CD8-positive, alpha-beta memory T cell (primary cell): ENCODE results near the gene EPHA4. TPM values are rescaled to one million over a fixed set of nuclear protein-coding genes. Genes with fewer than 3 reads are reported as not detected.

ENCODE experiments used
- CTCF ChIA-PET: fragments of 350-600 bp; sonication (Branson Sonifier 250); formaldehyde crosslinking; loops from one replicate; lab custom pipeline; 2021; ENCODE audit warnings: antibody characterized with exemption; lab: Charles Lee
- POLR2A ChIA-PET: fragments of 350-600 bp; sonication (Branson Sonifier 250); formaldehyde crosslinking; loops from one replicate; lab custom pipeline; 2021; ENCODE audit warnings: antibody characterized with exemption; lab: Charles Lee
- DNase-seq, 5 donors: peaks; one replicate each; pipeline versions ENCODE4 v3.0.0 to v3.0.0-alpha.2; 2020 to 2022; ENCODE audit warnings: mixed read lengths in 1 of 5
- H3K27ac ChIP-seq: one replicate; pipeline ENCODE4 v1.7.0; 2013; ENCODE audit warnings: low read depth, mild to moderate bottlenecking, low read length, moderate library complexity
- H3K27me3 ChIP-seq: 2 replicates; pipeline ENCODE4 v1.7.0; 2013; ENCODE audit warnings: low read length, mild to moderate bottlenecking; ENCODE audit not compliant: insufficient read depth, poor library complexity, severe bottlenecking
- H3K36me3 ChIP-seq: 2 replicates; pipeline ENCODE4 v1.7.0; 2013; ENCODE audit warnings: mild to moderate bottlenecking, low read length, moderate library complexity; ENCODE audit not compliant: insufficient read depth
- H3K4me1 ChIP-seq: 2 replicates; pipeline ENCODE4 v1.7.0; 2013; ENCODE audit warnings: mild to moderate bottlenecking, low read length, moderate library complexity; ENCODE audit not compliant: insufficient read depth
- H3K4me3 ChIP-seq: 2 replicates; pipeline ENCODE4 v1.7.0; 2013; ENCODE audit warnings: mild to moderate bottlenecking, low read length
- H3K9me3 ChIP-seq: 2 replicates; pipeline ENCODE4 v1.7.0; 2013; ENCODE audit warnings: mild to moderate bottlenecking, low read length
- H3K27ac Mint-ChIP-seq, 8 donors: one replicate each; pipeline ENCODE4 v1.8.0; 2020 to 2021; ENCODE audit warnings: mixed read lengths in 8 of 8, mild to moderate bottlenecking in 6 of 8, inconsistent platforms in 3 of 8, moderate library complexity in 3 of 8
- H3K27me3 Mint-ChIP-seq, 2 donors: one replicate each; pipeline ENCODE4 v1.8.0; 2020 to 2021; ENCODE audit warnings: mixed read lengths in 2 of 2, mild to moderate bottlenecking in 1 of 2, moderate library complexity in 1 of 2
- H3K36me3 Mint-ChIP-seq, 3 donors: one replicate each; pipeline ENCODE4 v1.8.0; 2020 to 2021; ENCODE audit warnings: mixed read lengths in 3 of 3, inconsistent platforms in 1 of 3, mild to moderate bottlenecking in 1 of 3
- H3K4me1 Mint-ChIP-seq, 3 donors: one replicate each; pipeline ENCODE4 v1.8.0; 2020 to 2021; ENCODE audit warnings: mixed read lengths in 3 of 3, inconsistent platforms in 1 of 3, mild to moderate bottlenecking in 1 of 3
- H3K4me3 Mint-ChIP-seq, 7 donors: one replicate each; pipeline ENCODE4 v1.8.0; 2020 to 2021; ENCODE audit warnings: mixed read lengths in 7 of 7, mild to moderate bottlenecking in 6 of 7, moderate library complexity in 4 of 7, inconsistent platforms in 2 of 7
- H3K9me3 Mint-ChIP-seq, 5 donors: one replicate each; pipeline ENCODE4 v1.8.0; 2020 to 2022; ENCODE audit warnings: mixed read lengths in 5 of 5, mild to moderate bottlenecking in 3 of 5, moderate library complexity in 2 of 5, inconsistent platforms in 1 of 5
- polyA plus RNA-seq: library from polyadenylated mRNA; unstranded; fragments of 300-500 nt; fragmentation: Illumina TruSeq; gene quantifications from one replicate; pipeline ENCODE4 v1.2.3, GENCODE V29; 2021
- total RNA-seq, 2 experiments: library from RNA; stranded (reverse); gene quantifications; one replicate each; pipeline ENCODE4 v1.2.3, GENCODE V29; 2021

EPHA4 gene
- total and polyA plus RNA-seq, 3 experiments from 2014 or later, result 7.8 to 19.3 (median 10.2) TPM

DNA sequence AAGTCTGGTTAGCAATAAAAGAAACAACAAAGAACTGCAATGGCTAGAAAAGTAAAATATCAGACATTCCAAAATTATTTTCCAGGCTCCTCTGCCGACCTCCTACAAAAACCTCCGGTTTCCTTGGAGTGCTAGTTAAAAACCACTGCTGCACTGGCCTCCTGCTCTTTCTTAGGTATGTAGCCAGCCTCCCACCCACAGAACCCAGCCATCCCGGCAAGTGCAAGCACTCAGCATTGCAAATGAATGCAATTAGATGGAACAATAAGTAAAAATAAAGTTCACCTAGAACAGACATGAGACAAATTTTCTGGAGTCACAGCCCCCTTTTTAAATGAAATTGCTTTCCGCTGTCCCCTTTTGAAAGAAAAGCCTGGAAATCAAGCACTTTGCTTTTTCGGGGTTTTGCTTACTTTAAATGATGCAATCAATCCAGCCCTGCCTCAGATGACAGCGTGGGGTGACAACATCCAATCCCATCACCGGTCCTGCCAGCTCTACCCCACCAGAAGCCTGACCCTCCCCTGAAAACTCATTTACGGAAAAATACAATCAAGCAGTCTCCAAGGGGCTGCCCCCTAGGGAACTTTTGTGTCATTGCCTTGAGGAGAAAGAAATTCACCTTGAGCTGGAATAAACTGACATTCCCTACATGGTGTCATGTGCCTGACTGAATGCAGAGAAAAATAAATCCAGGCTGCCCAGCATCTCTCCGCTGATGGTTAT, 199.8 kb downstream of the EPHA4 start:
- peaks cover 13 to 30% of the 10 kb centered on the region in 2 donors for H3K27me3 Mint-ChIP-seq
- H3K4me1 Mint-ChIP-seq, result no peaks in the 10 kb centered on the region
- Histone ChIP-seq H3K4me1 (no peaks in the 10 kb centered on the region), H3K27me3 (no peaks in the 10 kb centered on the region), H3K4me3 (no peak overlapping the region), H3K27ac (no peak overlapping the region), H3K36me3 (no peaks in the 10 kb centered on the region), H3K9me3 (no peaks in the 10 kb centered on the region)
- peaks cover 0 to 8% (median 0%) of the 10 kb centered on the region in 3 donors for H3K36me3 Mint-ChIP-seq
- DNase-seq, result no peak
- CTCF ChIA-PET, result no interaction called here
- no peak overlapping the region for H3K27ac Mint-ChIP-seq
- POLR2A ChIA-PET, result no interaction called here
- H3K4me3 Mint-ChIP-seq, result no peak overlapping the region
- H3K9me3 Mint-ChIP-seq, result no peaks in the 10 kb centered on the region

DNA sequence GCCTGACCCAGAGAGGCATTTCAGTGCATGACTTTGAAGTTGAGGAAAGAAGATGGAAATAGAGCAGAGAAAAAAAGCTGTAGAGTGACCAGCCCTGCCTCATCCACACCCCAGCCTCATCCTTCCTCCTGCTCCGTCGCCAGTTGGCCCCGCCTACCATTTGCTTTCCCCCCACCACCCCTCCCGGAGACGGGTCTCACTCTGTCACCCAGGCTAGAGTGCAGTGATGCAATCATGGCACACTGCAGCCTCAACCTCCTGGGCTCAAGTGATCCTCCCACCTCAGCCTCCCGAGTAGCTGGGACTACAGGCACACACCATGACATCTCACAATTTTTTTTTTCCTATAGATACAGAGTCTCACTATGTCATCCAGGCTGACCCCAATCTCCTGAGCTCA, 200.8 kb downstream of the EPHA4 start:
- Histone ChIP-seq H3K36me3 (no peaks in the 10 kb centered on the region), H3K4me3 (no peak overlapping the region), H3K27ac (no peak overlapping the region), H3K9me3 (no peaks in the 10 kb centered on the region), H3K27me3 (no peaks in the 10 kb centered on the region), H3K4me1 (no peaks in the 10 kb centered on the region)
- Mint-ChIP-seq H3K36me3 (peaks cover 0 to 8% (median 0%) of the 10 kb centered on the region in 3 donors), H3K27ac (no peak overlapping the region), H3K4me3 (no peak overlapping the region), H3K9me3 (no peaks in the 10 kb centered on the region), H3K27me3 (peaks cover 13 to 30% of the 10 kb centered on the region in 2 donors), H3K4me1 (no peaks in the 10 kb centered on the region)
- ChIA-PET POLR2A (no interaction called here), CTCF (no interaction called here)
- no peak for DNase-seq

DNA sequence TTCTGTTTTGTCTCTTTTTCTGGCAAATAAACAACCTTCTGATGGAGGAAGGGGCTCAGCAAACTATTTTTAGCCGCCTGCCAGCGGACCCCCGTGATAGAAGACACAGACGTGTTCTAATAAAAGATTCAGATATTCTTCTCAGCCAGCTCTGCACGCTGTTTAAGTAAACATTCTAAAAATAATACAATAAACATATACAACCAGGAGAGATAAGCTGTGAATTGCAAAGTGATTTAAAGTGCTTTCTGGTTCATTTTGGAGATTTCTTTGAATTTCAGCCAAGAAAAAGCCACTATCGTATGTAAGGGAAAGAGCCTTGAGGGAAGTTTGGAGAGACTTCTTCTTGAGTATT, 201.3 kb downstream of the EPHA4 start:
- Mint-ChIP-seq H3K9me3 (no peaks in the 10 kb centered on the region), H3K4me1 (no peaks in the 10 kb centered on the region), H3K36me3 (peaks cover 0 to 8% (median 0%) of the 10 kb centered on the region in 3 donors), H3K27me3 (peaks cover 13 to 30% of the 10 kb centered on the region in 2 donors), H3K27ac (no peak overlapping the region), H3K4me3 (no peak overlapping the region)
- Histone ChIP-seq H3K27ac (no peak overlapping the region), H3K36me3 (no peaks in the 10 kb centered on the region), H3K4me3 (no peak overlapping the region), H3K9me3 (no peaks in the 10 kb centered on the region), H3K27me3 (no peaks in the 10 kb centered on the region), H3K4me1 (no peaks in the 10 kb centered on the region)
- DNase-seq, result no peak
- POLR2A ChIA-PET, result no interaction called here
- CTCF ChIA-PET, result no interaction called here

DNA sequence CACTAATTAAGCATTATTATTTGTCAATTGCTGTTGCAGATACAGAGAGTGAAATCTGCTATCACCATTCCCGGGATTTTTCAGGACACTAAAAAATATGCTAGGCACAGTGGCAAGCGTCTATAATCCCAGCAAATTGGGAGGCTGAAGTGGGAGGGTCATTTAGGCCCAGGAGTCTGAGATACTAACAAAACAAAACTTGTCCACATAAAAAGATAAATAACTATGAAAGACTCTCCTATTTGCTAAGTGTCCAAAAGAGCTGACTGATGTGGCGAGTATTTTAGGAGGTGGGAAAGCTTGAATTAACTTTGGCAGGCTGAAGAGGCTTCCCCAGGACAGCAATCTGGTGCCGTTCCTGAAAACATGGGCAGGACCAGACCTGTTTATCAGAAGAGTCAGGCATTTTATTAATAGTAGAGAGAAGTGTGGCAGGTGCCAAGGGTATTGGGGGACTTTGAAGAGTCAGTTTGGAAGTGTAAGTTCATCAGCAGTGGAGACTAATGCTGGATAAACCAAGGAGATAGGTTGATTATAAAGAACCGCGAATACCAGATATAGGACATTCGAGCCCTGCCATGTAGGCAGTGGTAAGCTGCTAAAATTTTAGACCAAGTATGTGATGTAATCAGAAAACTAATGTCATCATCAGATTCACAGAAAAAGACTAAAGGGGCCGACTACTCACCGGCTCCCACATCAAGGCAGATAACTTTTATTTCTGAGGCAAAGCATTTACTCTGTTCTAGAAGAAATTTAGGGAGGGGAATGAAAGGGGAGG, 201.8 kb downstream of the EPHA4 start:
- CTCF ChIA-PET, result no interaction called here

More for the DNA sequence above, 201.8 kb downstream of the EPHA4 start:
- Histone ChIP-seq H3K36me3 (no peaks in the 10 kb centered on the region), H3K27ac (no peak overlapping the region), H3K27me3 (no peaks in the 10 kb centered on the region), H3K4me1 (no peaks in the 10 kb centered on the region), H3K9me3 (no peaks in the 10 kb centered on the region), H3K4me3 (no peak overlapping the region)
- POLR2A ChIA-PET, result no interaction called here
- Mint-ChIP-seq H3K4me1 (peaks cover 0 to under 1% (median 0%) of the 10 kb centered on the region in 3 donors), H3K36me3 (peaks cover 0 to 8% (median 0%) of the 10 kb centered on the region in 3 donors), H3K9me3 (no peaks in the 10 kb centered on the region), H3K27ac (no peak overlapping the region), H3K27me3 (peaks cover 13 to 30% of the 10 kb centered on the region in 2 donors), H3K4me3 (no peak overlapping the region)
- DNase-seq, result no peak
